ENCODE measurements around the gene C10orf88.

C10orf88 gene

GRCh38 chr10:122882766-122883165, 71.3 kb downstream of the C10orf88 start:
- ChIA-PET POLR2A (no interaction called here), CTCF (no interaction called here)
- H3K4me3 ChIP-seq (ENCODE audit: low read depth, low read length): no peak overlapping the region
- TF ChIP-seq CTCF (IDR thresholded peaks at IDR 0.05; ENCODE audit: insufficient read depth, low read length, missing control alignments): no peak
- DNase-seq (ENCODE audit: low read depth, low spot score): no peak
